NCI-H1930 (cell line): Measurements from ENCODE around the gene PTP4A1.
"Not testable (repeated sequence)": the region's sequence is repeated elsewhere in the genome, so short reads cannot be mapped to it uniquely, and the experiment has no call there.

Experiments
- DNase-seq, 2 experiments: peaks; one replicate each; lab custom pipeline; 2025; lab: John Stamatoyannopoulos, UW

PTP4A1 gene

DNA sequence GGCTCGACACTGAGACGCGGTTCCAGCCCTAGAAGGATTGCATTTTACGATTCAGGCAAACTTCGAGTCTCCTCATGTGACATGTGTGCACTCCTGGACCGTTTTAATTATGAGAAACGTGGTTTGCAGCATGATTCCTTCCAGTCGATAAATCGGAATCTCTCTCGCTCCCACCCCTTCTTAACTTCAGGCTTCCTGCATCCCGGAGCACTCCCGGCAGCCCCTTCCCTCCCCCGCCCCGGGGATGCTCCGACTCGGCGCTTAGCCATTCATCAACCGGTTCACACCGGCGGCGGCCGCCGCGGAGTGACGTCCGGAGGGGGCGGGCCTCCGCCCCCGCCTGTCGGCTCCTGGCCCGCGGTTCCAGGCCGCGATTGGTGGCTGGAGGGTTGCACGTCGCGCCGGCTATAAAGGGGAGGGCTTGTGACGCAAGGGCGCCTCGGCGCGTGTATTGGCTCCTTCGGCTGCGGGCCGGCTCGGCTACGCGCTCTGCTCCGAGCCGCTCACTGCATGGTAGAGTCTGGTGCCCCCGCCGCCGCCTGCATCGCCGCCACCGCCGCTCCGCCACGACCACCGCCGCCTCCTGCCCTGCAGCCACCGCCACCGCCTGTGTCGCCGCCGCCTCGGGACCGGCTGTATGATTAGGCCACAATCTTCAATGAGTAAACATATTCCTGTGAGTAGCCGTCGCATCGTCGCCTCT, at the start of gene PTP4A1, which contains the start of gene LOC128125822:
Gene PTP4A1, plus strand, starts transcription at position 437 of the 703 bp plus-strand sequence. CDS start 4,401 bp downstream, outside the sequence.
Gene LOC128125822, plus strand, starts transcription at position 437 of the 703 bp plus-strand sequence.
- DNase-seq, result peak; percentile 93 to 96

- not testable (repeated sequence) for DNase-seq
Measured at GRCh38 chr6:63522911-63523287, 49.4 kb upstream of the PTP4A1 start.

DNA sequence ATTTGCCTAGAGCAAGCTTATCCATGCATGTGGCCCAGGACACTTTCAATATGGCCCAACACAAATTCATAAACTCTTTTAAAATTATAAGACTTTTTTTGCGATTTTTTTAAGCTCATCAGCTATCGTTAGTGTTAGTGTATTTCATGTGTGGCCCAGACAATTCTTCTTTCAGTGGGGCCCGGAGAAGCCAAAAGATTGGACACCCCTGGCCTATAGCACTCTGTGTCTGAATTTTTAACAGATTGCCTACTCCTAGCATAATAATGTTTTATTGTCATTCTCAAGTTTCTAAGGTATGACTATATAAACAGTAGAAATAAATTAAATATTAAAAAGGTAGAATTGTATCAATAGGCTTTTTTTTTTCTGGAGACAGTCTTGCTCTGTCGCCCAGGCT, 48.6 kb upstream of the PTP4A1 start:
- DNase-seq, result no peak

DNA sequence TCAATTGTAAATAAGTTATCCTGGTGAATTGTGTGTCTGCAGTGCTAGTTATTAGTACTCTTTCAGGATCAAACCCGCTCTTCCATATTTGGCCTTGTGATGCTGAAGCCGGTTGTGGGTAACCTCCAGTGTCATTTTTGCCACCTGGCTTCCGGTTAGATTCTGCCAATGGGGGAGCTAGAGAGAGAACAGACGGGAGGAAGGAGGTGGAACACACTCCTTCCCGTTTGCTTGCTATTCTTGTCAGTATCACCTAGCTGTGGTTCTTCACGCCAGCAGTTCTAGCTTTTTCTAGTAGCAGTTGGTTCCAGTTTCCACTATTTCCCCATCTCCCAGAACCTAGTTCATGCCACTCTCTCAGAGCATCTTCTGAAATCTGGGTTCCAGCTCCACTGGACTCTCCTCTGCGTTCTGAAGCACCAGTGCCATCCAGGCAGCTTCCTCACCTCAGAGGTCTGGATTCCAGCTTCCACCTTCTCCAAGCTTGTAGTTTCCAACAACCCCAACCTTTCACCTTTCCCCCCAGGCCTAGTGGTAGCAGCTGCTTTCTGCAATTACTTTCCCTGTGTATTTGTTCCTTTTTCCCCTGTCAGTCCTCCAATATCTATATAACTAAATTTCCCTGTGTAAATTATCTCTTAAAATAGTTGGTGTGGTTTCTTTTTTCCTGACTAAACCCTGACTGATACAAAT, 46.9 kb upstream of the PTP4A1 start:
- no peak for DNase-seq

DNA sequence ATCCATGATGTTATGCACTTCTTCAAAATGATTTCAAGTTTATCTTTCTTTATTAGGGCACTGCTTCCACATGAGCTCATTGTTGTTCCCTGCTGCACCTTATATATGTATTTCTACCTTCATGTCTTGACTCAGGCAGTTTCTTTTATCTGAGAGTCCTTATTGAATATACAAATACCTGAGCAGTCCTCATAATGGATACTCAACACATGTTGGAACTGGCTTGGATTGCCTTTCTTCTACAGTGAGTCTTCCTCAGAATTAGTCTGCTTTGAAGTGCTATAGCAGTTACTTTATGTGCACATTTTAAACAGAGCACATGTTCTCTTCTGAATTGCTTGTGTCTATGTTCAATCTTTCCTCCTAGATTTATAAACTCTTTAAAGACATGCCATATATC, 45.3 kb upstream of the PTP4A1 start:
- no peak for DNase-seq

DNA sequence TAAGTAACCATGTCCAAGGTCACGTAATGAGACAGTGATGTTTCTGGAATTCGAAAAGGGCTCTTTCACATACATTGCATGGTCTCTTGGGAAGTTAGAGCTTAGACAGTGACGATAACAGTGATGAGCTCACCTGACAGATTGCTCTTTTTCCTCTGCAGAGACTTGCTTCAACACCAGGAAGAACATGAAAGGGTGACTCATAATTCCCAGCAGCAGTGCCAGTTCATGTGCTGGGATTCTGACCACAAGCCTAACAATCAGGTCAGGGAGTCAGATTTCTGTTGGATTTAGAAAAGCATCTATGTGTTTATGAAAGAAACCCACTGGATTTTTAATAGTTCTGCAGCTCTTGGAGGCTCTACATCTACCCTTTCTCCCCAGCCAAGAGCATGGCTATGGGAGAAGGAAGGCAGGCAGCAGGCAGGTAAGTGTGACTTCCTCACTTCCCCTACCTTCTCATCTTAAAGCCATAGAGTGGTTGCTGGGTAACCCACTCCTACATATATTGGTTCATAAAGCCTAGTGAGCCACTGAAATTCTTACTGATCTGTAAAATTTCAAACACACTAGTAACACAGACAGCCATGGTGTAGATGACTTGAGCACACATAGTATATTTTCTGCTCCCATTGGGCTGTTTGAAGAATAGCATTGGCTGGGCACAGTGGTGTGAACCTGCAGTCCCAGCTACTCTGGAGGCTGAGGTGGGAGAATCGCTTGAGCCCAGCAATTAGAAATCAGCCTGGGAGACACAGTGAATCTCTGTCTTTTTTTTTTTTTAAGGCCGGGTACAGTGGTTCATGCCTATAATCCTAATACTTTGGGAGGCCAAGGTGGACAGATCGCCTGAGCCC, 44.4 kb upstream of the PTP4A1 start:
- no peak for DNase-seq

DNA sequence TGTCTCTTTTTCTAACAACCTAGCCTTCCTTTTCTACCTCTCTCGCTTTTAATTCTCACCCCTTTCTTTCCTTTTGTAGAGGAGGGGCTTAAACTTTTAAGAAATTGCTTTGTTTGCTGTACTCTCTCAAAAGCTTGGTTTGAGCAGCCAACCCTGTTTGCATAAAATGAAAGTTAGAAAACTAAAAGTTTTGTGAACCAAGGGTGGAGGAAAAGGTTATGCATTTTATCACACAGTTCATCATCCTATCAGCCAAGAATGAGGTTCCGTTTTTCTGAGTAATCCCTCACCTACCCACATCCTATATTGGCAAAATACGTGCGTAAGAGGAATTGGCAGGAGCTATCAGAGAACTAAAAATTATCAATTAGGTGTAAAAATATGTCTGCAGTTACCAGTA, 42.8 kb upstream of the PTP4A1 start:
- DNase-seq, result no peak

- no peak for DNase-seq
Measured at GRCh38 chr6:63530182-63530581, 42.1 kb upstream of the PTP4A1 start.

- DNase-seq, result no peak
Measured at GRCh38 chr6:63530991-63531390, 41.3 kb upstream of the PTP4A1 start.

DNA sequence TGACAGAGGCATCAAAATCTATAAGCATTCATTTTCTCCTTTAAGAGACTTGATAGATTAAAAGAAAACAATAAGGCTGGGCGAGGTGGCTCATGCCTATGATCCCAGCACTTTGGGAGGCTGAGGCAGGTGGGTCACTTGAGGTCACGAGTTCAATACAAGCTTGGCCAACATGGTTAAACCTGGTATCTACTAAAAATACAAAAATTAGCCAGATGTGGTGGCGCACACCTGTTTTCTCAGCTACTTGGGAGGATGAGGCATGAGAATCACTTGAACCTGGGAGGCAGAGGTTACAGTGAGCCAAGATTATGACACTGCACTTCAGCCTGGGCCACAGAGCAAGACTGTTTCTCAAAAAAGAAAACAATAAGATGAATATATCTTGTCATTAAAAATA, 39.3 kb upstream of the PTP4A1 start:
- DNase-seq, result no peak

- DNase-seq, result no peak
Measured at GRCh38 chr6:63533952-63534351, 38.3 kb upstream of the PTP4A1 start.

DNA sequence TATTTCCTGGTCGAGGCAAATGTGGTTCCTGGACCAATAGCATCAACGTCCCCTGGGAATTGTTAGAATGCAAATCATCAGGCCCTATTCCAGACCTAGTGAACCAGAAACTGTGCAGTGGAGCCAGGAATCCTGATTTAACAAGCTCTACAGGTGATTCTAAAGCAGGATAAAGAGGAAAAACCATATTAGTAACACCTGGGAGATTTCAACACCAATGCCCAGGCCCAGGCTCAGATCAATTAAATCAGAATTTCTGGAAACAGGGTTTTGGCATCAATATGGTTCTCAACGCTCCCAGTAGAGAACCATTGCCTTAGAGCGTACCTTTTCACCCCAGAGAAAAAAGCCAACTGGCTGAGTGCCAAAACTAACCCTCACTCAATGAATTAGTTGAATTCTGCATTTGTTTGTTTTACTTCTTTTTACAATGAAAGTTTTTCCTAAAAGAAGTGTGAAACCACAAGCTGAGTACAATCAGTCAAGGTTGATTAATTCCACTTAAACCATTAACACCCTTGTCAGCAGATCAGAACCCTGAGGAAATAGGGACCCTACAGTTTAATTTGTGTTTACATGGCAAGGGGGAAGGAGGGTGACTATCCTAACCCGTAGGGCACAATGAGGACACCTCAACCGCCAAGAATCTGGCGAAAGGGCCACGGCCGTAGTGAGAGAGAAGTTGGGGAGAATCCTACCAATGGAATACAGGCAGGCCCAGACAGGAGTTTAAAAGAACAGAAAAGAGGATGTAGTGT, 34.9 kb upstream of the PTP4A1 start:
- no peak for DNase-seq

- no peak for DNase-seq
Measured at GRCh38 chr6:63537959-63538300, 34.4 kb upstream of the PTP4A1 start.

- no peak for DNase-seq
Measured at GRCh38 chr6:63538550-63538949, 33.7 kb upstream of the PTP4A1 start.

DNA sequence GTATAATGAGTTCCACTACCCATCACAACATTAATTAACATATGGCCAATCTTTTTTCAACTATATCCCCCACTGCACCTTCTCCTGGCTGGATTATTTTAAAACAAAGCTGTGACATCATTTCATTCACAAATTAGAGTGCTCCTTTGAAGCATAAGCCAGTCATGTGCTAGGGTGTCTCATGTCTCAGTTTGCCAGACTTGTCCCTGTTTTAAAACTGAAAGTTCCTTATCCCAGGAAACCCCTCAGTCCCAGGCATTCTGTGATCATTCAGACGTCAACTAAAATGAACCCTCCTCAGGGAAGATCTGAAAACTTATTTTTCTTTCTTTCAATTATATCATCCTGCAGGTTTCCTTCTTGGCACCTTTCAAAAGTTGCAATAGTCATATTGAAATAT, 29.3 kb upstream of the PTP4A1 start:
- DNase-seq, result no peak

DNA sequence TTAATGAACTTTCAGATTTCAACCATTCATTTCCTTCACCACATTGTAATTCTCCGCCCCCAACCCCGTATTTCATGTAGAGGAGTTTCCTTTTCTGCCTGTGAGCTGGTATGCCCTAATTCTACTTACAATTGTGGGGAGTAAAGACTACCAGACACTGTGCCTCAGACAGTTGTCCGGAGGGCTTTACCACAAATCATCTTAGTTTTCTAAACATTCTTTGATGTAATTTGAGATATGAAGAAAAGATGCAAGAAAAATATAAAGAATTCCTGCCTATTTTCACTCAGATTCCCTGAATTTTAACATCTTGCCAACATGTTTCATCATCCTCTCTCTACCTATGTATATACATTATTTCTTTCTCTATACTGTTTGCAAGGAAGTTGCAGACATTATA, 28.3 kb upstream of the PTP4A1 start:
- DNase-seq, result no peak

DNA sequence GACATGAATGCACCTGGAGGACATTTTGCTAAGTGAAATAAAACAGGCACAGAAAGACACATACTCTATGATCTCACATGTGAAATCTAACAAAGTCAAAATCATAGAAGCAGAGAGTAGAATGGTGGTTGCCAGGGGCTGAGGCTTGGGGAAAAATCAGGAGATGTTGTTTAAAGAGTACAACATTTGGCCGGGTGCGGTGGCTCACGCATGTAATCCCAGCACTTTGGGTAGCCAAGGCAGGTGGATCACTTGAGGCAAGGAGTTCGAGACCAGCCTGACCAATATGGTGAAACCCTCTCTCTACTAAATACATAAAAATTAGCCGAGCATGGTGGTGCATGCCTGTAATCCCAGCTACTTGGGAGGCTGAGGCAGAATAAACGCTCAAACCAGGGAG, 26.0 kb upstream of the PTP4A1 start:
- DNase-seq, result no peak

DNA sequence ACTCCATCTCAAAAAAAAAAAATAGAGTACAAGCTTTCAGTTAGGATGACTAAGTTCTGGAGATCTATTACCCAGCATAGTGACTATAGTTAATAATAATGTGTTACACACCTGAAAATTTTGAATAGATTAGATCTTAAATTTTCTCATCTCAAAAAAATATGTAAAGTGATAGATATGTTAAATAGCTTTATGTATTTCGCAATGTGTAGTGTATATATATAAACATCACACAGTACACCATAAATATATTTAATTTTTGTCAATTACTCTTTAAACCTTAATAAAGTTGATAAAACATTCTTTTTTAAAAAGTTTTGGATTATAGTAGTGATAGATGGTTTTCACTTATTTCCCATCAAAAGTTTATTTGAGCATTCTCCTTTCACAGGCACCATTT, 25.6 kb upstream of the PTP4A1 start:
- no peak for DNase-seq

DNA sequence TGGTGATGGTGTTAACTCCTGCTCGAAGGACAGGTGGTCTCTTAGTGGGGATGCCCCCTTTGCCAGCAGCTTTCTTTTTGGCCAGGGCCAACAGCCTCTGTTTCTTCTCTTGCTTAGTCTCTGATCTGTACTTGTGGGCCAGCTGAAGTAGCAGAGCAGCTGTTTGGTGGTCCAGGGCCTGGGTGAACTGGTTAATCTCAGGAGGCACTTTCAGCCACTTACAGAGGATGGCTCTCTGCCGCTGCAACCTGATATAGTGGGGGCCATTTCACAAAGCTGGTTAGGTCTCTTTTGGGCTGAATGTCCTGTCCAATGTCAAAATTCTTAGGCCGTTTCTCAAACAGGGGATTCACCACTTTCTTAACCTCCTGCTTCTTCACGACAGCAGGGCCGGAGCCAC, 23.2 kb upstream of the PTP4A1 start:
- no peak for DNase-seq

- DNase-seq, result no peak
Measured at GRCh38 chr6:63553208-63553607, 19.1 kb upstream of the PTP4A1 start.

GRCh38 chr6:63553900-63554299, 18.4 kb upstream of the PTP4A1 start:
- DNase-seq, result no peak

- no peak for DNase-seq
Measured at GRCh38 chr6:63554782-63555181, 17.5 kb upstream of the PTP4A1 start.
